Medulla oblongata (tissue), 1 donor: Measurements from ENCODE around the gene TCIRG1.
"Not testable (repeated sequence)": the region's sequence is repeated elsewhere in the genome, so short reads cannot be mapped to it uniquely, and the experiment has no call there.

ENCODE experiments used
- DNase-seq: peaks from one replicate; pipeline ENCODE4 v3.0.0-alpha.2; 2015; ENCODE audit errors: extremely low spot score

TCIRG1 gene

DNA sequence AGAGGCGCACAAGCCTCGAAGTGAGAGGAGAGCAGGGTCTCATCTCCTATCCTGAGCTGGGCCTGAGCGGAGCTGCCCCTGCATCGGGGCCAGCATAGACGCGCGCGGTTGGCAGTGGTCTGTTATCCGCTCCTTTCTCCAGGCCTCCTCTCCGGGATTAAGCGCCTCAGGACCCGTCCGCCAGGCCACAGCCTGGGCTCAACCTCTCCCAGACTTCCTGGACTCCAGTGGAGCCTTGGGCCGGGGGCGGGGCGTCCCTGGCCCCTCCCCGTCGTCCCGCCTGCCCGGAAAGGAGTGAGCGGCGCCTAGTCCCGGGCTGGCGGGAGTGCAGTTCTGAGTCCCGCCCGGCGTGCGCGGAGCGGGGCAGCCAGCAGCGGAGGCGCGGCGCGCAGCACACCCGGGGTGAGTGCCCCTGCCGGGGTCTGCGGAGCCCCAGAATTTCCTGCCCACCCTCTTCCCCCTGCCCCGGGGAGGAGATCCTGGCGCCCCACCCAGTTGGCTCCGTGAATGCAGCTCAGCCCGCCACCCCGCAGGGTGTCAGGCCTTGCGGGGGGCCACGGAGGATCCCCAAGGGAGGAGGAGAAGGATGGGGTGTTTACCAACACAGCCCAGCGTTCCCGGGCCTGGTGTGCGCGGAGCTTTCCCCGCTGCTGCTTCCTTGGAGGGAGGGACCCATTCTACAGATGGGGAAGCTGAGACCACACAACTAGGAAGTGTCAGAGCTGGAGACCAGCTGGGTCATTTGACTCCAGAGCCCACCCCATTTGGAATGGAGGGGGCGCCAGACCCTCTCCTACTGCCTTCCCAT lies at the start of gene TCIRG1:
TCIRG1 (plus strand) TSS at position 308 of the 808 bp plus-strand sequence. CDS start 2,247 bp downstream, outside the sequence.
- peak; percentile 78 for DNase-seq

DNA sequence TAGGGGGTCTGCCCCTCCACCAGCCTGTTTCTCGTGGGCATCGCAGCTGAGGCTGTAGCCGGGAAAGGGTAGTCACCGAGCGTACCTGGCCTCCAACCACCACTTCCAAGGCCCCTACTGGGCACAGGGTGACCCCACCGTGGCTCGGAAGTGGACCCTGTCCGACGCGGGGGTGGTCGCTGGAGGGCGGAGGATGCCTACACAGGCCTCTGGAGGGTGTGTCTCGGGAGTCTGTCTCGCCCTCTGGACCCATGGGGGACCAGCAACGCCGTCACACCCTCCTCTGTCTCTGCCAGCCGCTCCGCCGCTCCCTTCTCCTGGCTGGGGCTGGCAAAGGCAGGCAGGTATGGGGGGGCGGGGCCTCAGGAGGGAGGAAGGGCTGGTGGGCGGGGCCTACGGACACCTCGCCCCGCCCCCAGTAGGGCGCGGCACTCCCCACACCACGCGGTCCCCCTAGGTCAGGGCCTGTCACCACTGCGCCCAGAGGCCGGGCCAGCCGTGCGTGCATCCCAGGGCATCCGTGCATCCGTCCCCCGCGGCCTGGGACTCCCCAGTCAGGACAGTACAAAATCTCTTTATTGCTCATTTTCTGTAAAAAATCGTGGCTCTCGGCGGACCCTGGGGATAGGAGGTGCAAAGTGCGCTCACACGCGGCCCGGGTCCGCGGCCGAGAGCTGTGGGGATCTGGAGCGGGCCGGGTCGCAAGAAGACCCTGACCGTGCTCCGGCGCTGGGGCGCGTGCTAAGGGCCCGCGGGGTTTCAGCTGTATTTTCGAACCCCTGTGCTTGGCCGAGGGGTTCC lies 48.1 kb upstream of the TCIRG1 start:
- DNase-seq = not testable (repeated sequence)

- not testable (repeated sequence) for DNase-seq
Observed at GRCh38 chr11:67991347-67992121, 47.3 kb upstream of the TCIRG1 start.

GRCh38 chr11:67993821-67994220 lies 45.0 kb upstream of the TCIRG1 start:
- DNase-seq = not testable (repeated sequence)

GRCh38 chr11:67994387-67994786 lies 44.4 kb upstream of the TCIRG1 start:
- DNase-seq = not testable (repeated sequence)

DNA sequence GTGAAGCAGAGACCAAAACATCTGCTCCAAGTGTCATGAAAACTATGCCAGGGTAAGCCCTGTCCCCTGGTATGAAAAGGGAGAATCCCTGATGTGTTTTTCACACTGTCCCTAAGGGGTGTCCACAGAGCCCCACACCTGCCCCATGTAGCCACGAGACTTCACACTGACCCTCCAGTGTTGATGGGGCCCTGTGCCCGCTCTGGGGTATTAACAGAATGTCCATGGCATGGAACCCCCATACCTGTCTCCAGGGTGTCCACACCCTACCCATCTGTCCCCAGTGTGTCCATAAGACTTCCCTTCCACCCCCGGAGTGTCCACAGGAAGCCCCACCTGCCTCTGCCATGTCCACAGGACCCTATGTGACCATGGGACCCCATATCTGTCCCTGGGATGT lies 43.7 kb upstream of the TCIRG1 start:
- DNase-seq = not testable (repeated sequence)

DNA sequence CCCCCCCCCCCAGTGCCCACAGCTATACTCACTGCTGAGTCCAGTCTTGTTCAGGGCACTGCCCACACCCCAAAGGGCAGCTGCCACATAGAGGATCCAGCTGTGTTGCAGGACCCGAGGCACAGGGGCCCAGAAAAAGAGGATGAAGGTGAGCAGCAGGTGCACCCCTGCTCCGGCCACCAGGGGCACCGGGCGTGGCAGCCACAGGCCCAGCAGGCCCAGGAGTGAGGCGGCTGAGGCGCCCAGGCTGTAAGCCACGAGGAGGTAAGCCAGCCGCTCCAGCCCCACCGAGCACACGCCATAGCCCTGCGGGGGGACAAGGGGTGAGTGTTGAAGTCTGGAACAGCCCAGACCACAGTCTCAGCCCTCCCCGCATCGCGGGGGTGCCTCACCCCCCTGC lies 43.2 kb upstream of the TCIRG1 start:
- not testable (repeated sequence) for DNase-seq

- DNase-seq = no peak
Observed at GRCh38 chr11:67996051-67996450, 42.8 kb upstream of the TCIRG1 start.

- DNase-seq = no peak
Observed at GRCh38 chr11:67996622-67997474, 42.0 kb upstream of the TCIRG1 start.

DNA sequence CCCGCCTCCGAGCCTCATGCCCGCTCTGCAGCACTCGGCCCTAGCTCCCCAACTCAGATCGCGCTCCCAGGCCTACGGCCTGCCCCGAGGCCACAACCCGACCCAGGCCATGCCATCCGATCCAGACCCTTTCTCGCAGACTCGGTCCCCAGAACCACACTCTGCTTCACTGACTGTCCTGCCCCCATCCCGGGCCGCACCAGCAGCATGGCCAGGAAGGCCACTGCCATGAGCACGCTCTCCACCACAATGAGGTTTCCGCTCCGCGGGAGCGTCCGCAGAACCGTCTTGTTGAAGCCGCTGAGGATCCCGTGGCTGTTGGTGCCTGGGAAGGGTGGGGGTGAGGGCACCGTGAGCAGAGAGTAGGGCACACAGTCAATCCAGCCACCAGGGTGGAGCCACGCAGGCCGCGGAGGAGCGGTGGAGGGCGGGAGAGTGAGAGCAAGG lies 41.3 kb upstream of the TCIRG1 start:
- no peak for DNase-seq

GRCh38 chr11:67998150-67999045 lies 40.4 kb upstream of the TCIRG1 start:
- DNase-seq = no peak

GRCh38 chr11:67999201-67999629 lies 39.6 kb upstream of the TCIRG1 start:
- DNase-seq = no peak

- DNase-seq = no peak
Observed at GRCh38 chr11:67999704-68000103, 39.1 kb upstream of the TCIRG1 start.

- DNase-seq = peak; percentile 36
Observed at GRCh38 chr11:68002575-68002937, 36.3 kb upstream of the TCIRG1 start.

- no peak for DNase-seq
Observed at GRCh38 chr11:68002938-68003845, 35.6 kb upstream of the TCIRG1 start.

- peak; percentile 73 for DNase-seq
Observed at GRCh38 chr11:68003846-68004550, 34.8 kb upstream of the TCIRG1 start, which contains the start of gene UNC93B1. UNC93B1 (minus strand) TSS chr11:68004097; CDS start chr11:68004043, 54 bp downstream.

GRCh38 chr11:68004551-68005335 lies 34.1 kb upstream of the TCIRG1 start:
- no peak for DNase-seq
